Hair follicle dermal papilla cell (primary cell): ENCODE results near the gene GALNT17. TPM values are rescaled to one million over a fixed set of nuclear protein-coding genes. Genes with fewer than 3 reads are reported as not detected.

ENCODE experiments used
- small RNA-seq: library from RNA; depleted of rRNA; stranded (forward); fragments of <200 nt; gene quantifications from one replicate; pipeline ENCODE3, GENCODE V24; 2012
- total RNA-seq: library from RNA; depleted of rRNA; stranded (reverse); fragments of >200 nt; gene quantifications from 2 replicates; pipeline ENCODE4 v1.2.3, GENCODE V29; 2012

The GALNT17 gene
- 0.49 and 0.97 TPM in 2 replicates for total RNA-seq

DNA sequence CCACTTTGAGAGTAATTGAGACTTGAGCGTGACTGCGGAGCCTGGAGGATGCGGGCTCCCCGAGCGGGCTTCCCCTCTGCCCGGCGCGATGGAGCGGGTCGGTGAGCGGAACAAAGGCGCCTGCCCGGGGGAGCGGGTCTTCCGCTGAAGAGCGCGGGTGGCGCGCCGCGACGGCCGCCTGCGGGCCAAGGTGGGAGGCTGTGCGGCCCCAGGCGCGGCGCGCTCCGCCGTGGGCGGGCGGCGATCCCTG, at the start of gene GALNT17:
Gene GALNT17 (plus strand): TSS at position 18 of the 250 bp plus-strand sequence.

Small RNA genes lying within 50 kb of the gene (small RNA-seq; reads per million reads assigned to genes)
- gene MIR3914-1 (not detected), gene RN7SKP75 (not detected)
